Activated naive CD4-positive, alpha-beta T cell treated with anti-CD3 and anti-CD28 coated beads for 36 hours (primary cell): ENCODE data around the gene SRPX2. TPM values are rescaled to one million over a fixed set of nuclear protein-coding genes. Genes with fewer than 3 reads are reported as not detected.

ENCODE experiments used
- CTCF ChIA-PET: fragments of 350-600 bp; sonication (Branson Sonifier 250); formaldehyde crosslinking; loops from one replicate; lab custom pipeline; 2021; ENCODE audit warnings: antibody characterized with exemption; lab: Charles Lee
- DNase-seq: peaks from one replicate; pipeline ENCODE4 v3.0.0-alpha.2; 2020
- H3K27ac Mint-ChIP-seq: one replicate; pipeline ENCODE4 v1.8.0; 2021; ENCODE audit warnings: mild to moderate bottlenecking, mixed read lengths
- H3K27me3 Mint-ChIP-seq: one replicate; pipeline ENCODE4 v1.8.0; 2021; ENCODE audit warnings: low read depth, mixed read lengths
- H3K36me3 Mint-ChIP-seq: one replicate; pipeline ENCODE4 v1.8.0; 2021; ENCODE audit warnings: low read depth, mixed read lengths
- H3K4me1 Mint-ChIP-seq: one replicate; pipeline ENCODE4 v1.8.0; 2021; ENCODE audit warnings: low read depth, mixed read lengths
- H3K4me3 Mint-ChIP-seq: one replicate; pipeline ENCODE4 v1.8.0; 2021; ENCODE audit warnings: mild to moderate bottlenecking, moderate library complexity, mixed read lengths
- H3K9me3 Mint-ChIP-seq: one replicate; pipeline ENCODE4 v1.8.0; 2021; ENCODE audit warnings: mixed read lengths
- intact Hi-C: fragments of 100-400 bp; cut with micrococcal nuclease; formaldehyde crosslinking; loops from one replicate; pipeline ENCODE4 v1.15.1; 2023
- total RNA-seq, 2 experiments: library from RNA; stranded (reverse); gene quantifications; one replicate each; pipeline ENCODE4 v1.2.3, GENCODE V29; 2021

The SRPX2 gene
- total RNA-seq, 2 experiments from 2014 or later: not detected

DNA sequence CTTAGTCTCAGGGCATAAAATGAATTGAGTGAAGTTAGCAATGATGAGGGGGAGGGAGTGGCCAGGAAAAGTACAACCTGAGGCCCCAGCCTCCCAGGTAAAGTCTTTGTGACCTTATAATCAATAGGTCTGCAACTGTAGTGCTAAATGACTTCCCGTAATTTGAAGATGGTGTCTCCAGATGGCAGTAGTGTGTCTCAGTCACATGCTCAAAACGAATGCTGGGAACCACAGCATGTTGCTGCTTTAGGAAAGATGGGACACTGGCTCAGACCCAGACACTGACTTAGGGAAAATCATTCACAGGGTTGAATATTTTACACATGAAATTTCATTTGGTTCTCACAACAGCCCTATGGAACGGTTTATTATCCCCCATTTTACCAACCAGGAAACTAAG, 10.3 kb downstream of the SRPX2 start:
- H3K9me3 Mint-ChIP-seq: no peaks in the 10 kb centered on the region
- CTCF ChIA-PET: interaction anchor here (0.5 to 1.3 kb wide), 3 partner anchors 17 to 139 kb away, joined by 3 to 5 read pairs (median 3); partner anchors contain the start of gene TSPAN6
- no peak for DNase-seq
- no peaks in the 10 kb centered on the region for H3K27me3 Mint-ChIP-seq
- no peak overlapping the region for H3K4me3 Mint-ChIP-seq
- intact Hi-C loops: no loop called here
- H3K27ac Mint-ChIP-seq: no peak overlapping the region
- no peaks in the 10 kb centered on the region for H3K4me1 Mint-ChIP-seq
- no peaks in the 10 kb centered on the region for H3K36me3 Mint-ChIP-seq

DNA sequence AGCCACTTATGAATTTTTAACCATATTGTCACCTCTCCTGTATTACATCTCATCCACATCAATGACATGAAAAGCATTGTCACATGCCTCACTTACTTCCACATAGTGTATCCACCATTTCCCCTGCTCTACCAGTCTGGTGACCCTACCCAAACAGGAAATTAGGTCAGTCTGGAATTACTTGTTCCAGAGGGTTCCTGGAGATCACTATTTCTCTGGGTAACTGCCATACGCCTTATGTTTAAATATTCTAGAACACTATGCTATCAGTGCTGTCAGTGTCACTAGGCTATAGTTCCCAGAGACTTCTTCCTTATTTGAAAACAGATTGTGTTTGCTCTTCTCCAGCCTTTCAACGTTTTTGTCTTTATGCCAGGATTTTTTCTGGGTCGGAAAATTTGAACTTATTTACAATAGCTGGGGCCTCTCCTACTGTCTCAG, 15.0 kb downstream of the SRPX2 start:
- H3K27ac Mint-ChIP-seq: no peak overlapping the region
- H3K4me1 Mint-ChIP-seq: no peaks in the 10 kb centered on the region
- CTCF ChIA-PET: no interaction called here
- H3K4me3 Mint-ChIP-seq: no peak overlapping the region
- no peaks in the 10 kb centered on the region for H3K9me3 Mint-ChIP-seq
- DNase-seq: no peak
- H3K36me3 Mint-ChIP-seq: no peaks in the 10 kb centered on the region
- H3K27me3 Mint-ChIP-seq: no peaks in the 10 kb centered on the region
- intact Hi-C loops: no loop called here

DNA sequence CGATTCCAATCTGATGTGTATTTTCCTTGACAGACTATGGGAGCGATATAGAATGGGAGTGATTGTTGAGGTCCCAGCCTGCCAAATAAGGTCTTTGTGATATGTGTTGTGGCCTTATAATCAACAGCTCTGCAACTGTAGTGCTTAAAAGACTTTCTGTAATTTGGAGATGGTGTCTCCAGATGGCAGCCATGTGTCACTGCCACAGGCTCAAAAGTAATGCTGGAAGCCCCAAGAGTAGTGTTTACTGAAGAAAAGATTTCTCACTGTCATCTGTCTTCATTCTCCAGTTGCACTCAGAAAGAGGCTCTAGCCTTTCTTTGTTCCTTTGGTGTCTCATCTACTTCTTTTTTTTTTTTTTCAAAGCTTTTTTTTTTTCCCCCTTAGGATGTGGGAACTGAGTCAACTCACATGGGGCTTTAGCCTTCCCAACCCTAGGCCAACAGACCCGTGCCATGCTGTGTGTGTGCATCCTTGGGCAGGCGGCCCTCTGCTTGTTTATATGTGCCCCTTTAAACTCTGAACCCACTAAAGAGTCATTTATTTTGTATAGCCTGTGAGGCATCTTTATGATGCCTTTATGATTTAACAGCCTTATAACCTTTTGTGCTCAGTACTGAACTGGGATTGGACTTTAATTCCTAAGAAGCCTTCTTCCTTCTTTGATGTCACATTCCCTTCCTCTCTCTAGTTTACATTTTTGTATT, 15.6 kb downstream of the SRPX2 start:
- Mint-ChIP-seq H3K36me3 (no peaks in the 10 kb centered on the region), H3K27ac (no peak overlapping the region), H3K9me3 (no peaks in the 10 kb centered on the region), H3K27me3 (no peaks in the 10 kb centered on the region), H3K4me1 (no peaks in the 10 kb centered on the region), H3K4me3 (no peak overlapping the region)
- intact Hi-C loops: no loop called here
- CTCF ChIA-PET: no interaction called here
- DNase-seq: no peak

DNA sequence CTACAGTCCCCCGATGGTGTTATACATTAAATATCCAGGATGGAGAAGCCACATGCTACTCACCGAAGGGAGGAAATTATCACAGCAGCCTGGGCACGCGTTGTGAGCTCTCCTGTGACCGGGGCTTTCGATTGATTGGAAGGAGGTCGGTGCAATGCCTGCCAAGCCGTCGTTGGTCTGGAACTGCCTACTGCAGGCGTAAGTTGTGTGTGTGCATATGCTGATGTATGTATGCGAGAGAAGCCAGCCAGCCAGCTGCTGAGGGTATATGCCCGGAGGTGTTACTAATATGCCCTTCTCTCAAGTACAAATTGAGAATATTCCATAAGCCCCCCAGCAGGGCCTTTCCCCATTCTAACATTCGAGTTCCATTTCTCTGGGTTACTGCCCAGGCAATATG, 18.2 kb downstream of the SRPX2 start:
- no peaks in the 10 kb centered on the region for H3K9me3 Mint-ChIP-seq
- CTCF ChIA-PET: interaction anchor here (1.6 kb wide), 1 partner anchor 9 kb away, joined by 4 read pairs; no protein-coding TSS in a partner anchor
- no peak overlapping the region for H3K27ac Mint-ChIP-seq
- no peak overlapping the region for H3K4me3 Mint-ChIP-seq
- intact Hi-C loops: no loop called here
- no peak for DNase-seq
- no peaks in the 10 kb centered on the region for H3K4me1 Mint-ChIP-seq
- H3K27me3 Mint-ChIP-seq: no peaks in the 10 kb centered on the region
- H3K36me3 Mint-ChIP-seq: no peaks in the 10 kb centered on the region

DNA sequence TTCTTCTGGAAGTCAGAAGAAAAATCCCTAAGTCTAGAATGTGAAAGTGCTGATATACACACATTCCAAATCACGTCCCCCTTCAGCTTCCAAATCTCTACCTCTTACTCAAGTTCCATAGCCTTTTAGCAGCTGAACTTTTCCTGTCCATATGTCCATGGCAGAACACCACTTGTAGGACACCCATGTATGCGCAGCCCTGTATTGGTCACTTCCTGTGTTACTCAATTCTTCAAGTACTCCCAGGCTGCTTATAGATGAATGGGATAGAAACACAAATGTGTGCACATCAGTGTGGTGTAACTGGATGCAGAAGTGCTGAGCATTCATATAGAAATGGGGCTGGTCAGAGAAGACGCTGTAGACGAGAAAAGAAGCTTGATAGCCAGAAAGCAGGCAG, 18.8 kb downstream of the SRPX2 start:
- intact Hi-C loops: no loop called here
- Mint-ChIP-seq H3K4me1 (no peaks in the 10 kb centered on the region), H3K36me3 (no peaks in the 10 kb centered on the region), H3K27me3 (no peaks in the 10 kb centered on the region), H3K9me3 (no peaks in the 10 kb centered on the region), H3K27ac (no peak overlapping the region), H3K4me3 (no peak overlapping the region)
- no peak for DNase-seq
- CTCF ChIA-PET: interaction anchor here (1.6 kb wide), 1 partner anchor 9 kb away, joined by 4 read pairs; no protein-coding TSS in a partner anchor

DNA sequence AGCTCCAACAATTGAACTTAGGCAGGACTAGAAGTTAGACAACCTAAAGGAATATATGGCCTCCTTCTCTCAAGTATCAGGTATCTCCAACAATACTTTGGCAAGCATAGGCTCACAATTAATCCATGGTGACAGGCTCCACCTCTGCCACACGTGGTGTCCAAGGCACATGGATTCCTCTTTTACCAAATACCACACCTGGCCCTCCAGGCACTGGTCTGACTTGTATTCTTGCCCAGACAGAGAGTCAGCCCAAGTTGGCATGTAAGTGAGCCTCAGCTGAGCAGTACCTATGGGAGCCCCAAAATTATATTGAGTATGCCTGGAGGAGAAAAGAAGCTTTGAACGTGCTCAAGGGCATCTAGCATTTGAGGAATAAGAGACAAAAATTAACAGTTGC, 19.6 kb downstream of the SRPX2 start:
- Mint-ChIP-seq H3K4me1 (no peaks in the 10 kb centered on the region), H3K4me3 (no peak overlapping the region), H3K27ac (no peak overlapping the region), H3K9me3 (no peaks in the 10 kb centered on the region), H3K27me3 (no peaks in the 10 kb centered on the region), H3K36me3 (no peaks in the 10 kb centered on the region)
- intact Hi-C loops: no loop called here
- no peak for DNase-seq
- CTCF ChIA-PET: no interaction called here

DNA sequence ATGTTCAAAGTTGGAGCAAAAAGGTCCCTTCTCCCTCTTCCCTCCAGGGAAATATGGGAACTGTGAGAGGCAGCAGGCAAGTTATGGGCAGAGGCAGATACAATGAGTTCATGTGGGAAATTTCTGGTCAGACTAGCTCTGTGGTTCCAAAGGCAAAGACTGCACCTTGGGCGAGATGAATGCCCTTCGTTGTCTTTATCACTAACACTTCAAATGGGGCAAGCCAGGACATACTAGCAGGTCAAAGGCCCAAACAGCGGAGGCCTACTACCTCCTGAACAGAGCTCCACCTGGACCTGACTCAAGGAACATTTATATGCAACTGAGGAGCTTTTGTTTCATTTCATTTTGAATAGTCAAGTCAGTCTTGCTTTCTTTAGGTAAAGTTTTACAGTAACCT, 29.0 kb downstream of the SRPX2 start:
- DNase-seq: no peak
- CTCF ChIA-PET: interaction anchor here (1.7 to 3.9 kb wide), 2 partner anchors 12 to 96 kb away, joined by 4 to 18 read pairs; no protein-coding TSS in a partner anchor
- intact Hi-C loops: no loop called here

DNA sequence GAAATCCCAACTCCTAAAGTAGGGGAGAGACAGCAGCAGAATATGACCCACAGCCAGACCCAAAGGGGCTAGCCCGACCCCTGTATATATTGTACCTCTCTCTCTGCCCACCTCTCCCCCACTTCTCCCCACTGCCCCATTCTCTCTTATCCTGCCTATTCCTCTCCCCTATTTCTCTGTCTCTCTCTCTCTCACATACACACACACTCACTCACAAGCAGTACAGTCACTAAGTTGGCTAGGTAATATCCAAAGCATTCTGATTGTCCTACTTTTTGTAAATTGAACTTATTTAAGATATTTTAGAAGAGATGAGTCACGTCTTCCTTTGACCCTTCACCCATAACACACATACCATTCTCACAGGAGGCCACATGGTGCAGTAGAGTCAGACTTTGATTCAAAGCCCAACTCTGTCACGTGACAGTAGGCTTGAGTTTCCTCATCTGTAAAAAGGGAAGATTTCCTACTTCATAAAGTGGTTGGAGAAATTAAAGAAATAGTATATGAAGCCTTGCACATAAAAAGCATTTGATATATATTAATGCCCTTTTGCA, 29.5 kb downstream of the SRPX2 start:
- H3K27ac Mint-ChIP-seq: no peak overlapping the region
- CTCF ChIA-PET: interaction anchor here (0.8 to 3.9 kb wide), 3 partner anchors 12 to 95 kb away, joined by 4 to 18 read pairs (median 4); no protein-coding TSS in a partner anchor
- H3K36me3 Mint-ChIP-seq: no peaks in the 10 kb centered on the region
- no peak for DNase-seq
- intact Hi-C loops: no loop called here
- no peaks in the 10 kb centered on the region for H3K9me3 Mint-ChIP-seq
- no peaks in the 10 kb centered on the region for H3K27me3 Mint-ChIP-seq
- H3K4me3 Mint-ChIP-seq: no peak overlapping the region
- H3K4me1 Mint-ChIP-seq: peaks cover 6% of the 10 kb centered on the region

More for the DNA sequence above, 29.0 kb downstream of the SRPX2 start:
- no peaks in the 10 kb centered on the region for H3K9me3 Mint-ChIP-seq
- H3K27ac Mint-ChIP-seq: no peak overlapping the region
- H3K27me3 Mint-ChIP-seq: no peaks in the 10 kb centered on the region
- no peaks in the 10 kb centered on the region for H3K36me3 Mint-ChIP-seq
- H3K4me1 Mint-ChIP-seq: peaks cover 6% of the 10 kb centered on the region
- H3K4me3 Mint-ChIP-seq: no peak overlapping the region

DNA sequence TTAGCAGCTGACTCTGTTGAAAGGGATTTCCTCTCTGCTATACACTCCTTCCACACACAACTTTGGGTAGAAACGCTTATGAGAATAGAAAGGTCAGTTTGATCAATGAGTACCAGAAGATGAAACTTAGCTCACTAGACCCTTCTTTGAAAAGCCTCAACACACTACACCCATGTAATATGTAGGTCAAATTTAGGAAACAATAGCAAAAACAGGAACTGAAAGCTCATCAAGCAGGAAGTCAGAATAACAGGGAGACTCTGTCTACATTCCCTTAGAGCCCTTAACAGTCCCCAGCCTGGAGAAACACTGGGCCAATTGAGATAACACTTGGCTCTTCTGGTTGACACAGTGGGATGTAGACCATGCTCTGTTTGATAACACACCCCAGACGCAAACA, 30.7 kb downstream of the SRPX2 start:
- no peak for DNase-seq
- no peaks in the 10 kb centered on the region for H3K27me3 Mint-ChIP-seq
- H3K9me3 Mint-ChIP-seq: no peaks in the 10 kb centered on the region
- no peak overlapping the region for H3K4me3 Mint-ChIP-seq
- H3K4me1 Mint-ChIP-seq: peaks cover 6% of the 10 kb centered on the region
- intact Hi-C loops: no loop called here
- no peak overlapping the region for H3K27ac Mint-ChIP-seq
- CTCF ChIA-PET: interaction anchor here (0.8 to 1.7 kb wide), 3 partner anchors 9 to 94 kb away, joined by 3 to 9 read pairs (median 3); no protein-coding TSS in a partner anchor
- no peaks in the 10 kb centered on the region for H3K36me3 Mint-ChIP-seq

DNA sequence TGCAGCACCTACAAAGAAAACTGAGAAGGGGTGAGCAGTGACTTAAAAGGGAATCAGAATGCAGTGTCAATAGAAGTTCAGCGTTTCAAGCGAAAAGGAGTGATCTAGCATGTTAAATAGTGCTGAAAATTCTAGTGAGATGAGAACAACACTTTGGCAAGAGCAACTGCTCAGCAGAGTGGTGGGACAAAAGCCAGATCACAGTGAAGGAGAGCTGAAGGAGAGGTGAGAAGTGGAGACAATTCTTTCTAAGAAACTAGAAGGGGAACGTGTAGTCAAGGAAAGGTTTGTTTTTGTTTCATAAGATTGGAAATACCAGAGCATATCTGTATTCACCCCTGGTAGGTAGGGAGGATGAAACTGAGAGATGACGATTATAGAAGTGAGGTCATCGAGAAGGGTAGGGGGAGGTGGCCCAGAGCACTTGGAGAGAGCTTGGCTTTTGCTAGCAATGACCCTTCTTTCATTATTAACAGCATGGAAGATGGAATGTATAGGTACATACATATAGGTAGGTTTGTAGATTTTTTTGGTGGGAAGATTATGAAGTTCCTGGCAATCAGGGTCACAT, 33.7 kb downstream of the SRPX2 start:
- intact Hi-C loops: no loop called here
- CTCF ChIA-PET: interaction anchor here (0.9 to 1.7 kb wide), 2 partner anchors 8 to 91 kb away, joined by 3 read pairs; no protein-coding TSS in a partner anchor
- no peaks in the 10 kb centered on the region for H3K36me3 Mint-ChIP-seq

DNA sequence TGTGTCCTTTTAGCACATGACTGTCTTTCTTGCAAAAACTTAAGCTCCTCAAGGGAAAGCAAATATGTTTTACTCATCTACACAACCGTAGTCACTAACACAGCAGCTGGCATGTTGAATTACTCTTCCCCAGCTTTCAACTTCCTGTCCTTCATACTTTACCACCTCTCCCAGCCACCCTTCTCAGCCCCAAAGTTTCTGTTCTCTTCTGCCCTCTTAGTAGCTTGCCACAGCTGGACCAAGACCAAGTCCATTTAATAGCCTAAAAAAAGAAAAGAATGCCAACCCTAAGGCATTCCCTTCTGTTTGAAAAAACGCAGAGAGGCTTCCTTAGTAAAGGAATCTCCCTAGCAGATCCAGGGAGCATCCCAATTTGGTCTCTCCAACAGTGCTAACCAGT, 36.8 kb downstream of the SRPX2 start:
- intact Hi-C loops: no loop called here
- Mint-ChIP-seq H3K9me3 (no peaks in the 10 kb centered on the region), H3K27ac (no peak overlapping the region), H3K4me1 (no peaks in the 10 kb centered on the region), H3K36me3 (no peaks in the 10 kb centered on the region), H3K27me3 (no peaks in the 10 kb centered on the region), H3K4me3 (no peak overlapping the region)
- CTCF ChIA-PET: interaction anchor here (0.6 kb wide), 1 partner anchor 84 kb away, joined by 4 read pairs; no protein-coding TSS in a partner anchor
- no peak for DNase-seq

More for the DNA sequence above, 33.7 kb downstream of the SRPX2 start:
- no peak for DNase-seq
- Mint-ChIP-seq H3K4me1 (peaks cover 6% of the 10 kb centered on the region), H3K27ac (no peak overlapping the region), H3K27me3 (no peaks in the 10 kb centered on the region), H3K9me3 (no peaks in the 10 kb centered on the region), H3K4me3 (no peak overlapping the region)

DNA sequence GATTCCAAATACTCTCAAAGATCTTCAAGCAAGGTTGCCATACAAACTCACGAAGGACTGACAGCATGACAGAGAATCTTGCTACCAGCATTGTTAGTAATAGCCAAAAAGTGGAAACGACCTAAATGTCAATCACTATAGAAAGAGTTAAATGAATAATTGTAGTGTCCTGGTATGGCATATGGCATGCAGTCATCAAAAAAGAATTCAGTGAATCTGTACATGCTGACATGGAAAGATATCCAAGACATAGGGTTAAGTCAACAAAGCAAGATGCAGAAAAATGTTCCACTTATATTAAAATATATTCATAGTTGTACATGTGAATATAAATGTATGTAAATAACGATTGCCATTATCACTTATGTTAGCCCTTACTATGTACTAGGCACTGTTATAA, 37.6 kb downstream of the SRPX2 start:
- H3K36me3 Mint-ChIP-seq: no peaks in the 10 kb centered on the region
- H3K27me3 Mint-ChIP-seq: no peaks in the 10 kb centered on the region
- no peak for DNase-seq
- no peaks in the 10 kb centered on the region for H3K9me3 Mint-ChIP-seq
- H3K4me3 Mint-ChIP-seq: no peak overlapping the region
- H3K4me1 Mint-ChIP-seq: peaks cover 3% of the 10 kb centered on the region
- intact Hi-C loops: no loop called here
- CTCF ChIA-PET: interaction anchor here (0.6 to 8.0 kb wide), 2 partner anchors 47 to 86 kb away, joined by 4 to 118 read pairs; no protein-coding TSS in a partner anchor
- no peak overlapping the region for H3K27ac Mint-ChIP-seq
